Measurements from ENCODE around the gene PRR12.

PRR12 gene

GRCh38 chr19:49594157-49594992, 3.4 kb downstream of the PRR12 start:
- Histone ChIP-seq H3K36me3 (ENCODE audit: insufficient read depth, low read length) (peaks cover 49% of the 10 kb centered on the region), H3K9me3 (ENCODE audit: low read length) (no peaks in the 10 kb centered on the region), H3K4me2 (ENCODE audit: low read length) (no peak overlapping the region), H3K9ac (ENCODE audit: low read length) (no peak overlapping the region), H4K20me1 (ENCODE audit: insufficient read depth, low read length) (no peaks in the 10 kb centered on the region), H3F3A (ENCODE audit: insufficient read depth, low read length) (no peaks in the 10 kb centered on the region), H3K4me3 (ENCODE audit: low read depth, low read length, poor library complexity, severe bottlenecking) (no peak overlapping the region), H2AFZ (ENCODE audit: low read length) (no peak overlapping the region), H3K79me2 (ENCODE audit: insufficient read depth, low read length) (peaks cover 5% of the 10 kb centered on the region; the same call in 1 of the 2 replicates), H3K27me3 (ENCODE audit: insufficient read depth, low read length) (no peaks in the 10 kb centered on the region), H3K9me2 (ENCODE audit: low read depth, low read length) (no peaks in the 10 kb centered on the region), H3K4me1 (ENCODE audit: insufficient read depth, low read length, severe bottlenecking) (peaks cover 6% of the 10 kb centered on the region), H3K27ac (ENCODE audit: low read depth, low read length, poor library complexity, severe bottlenecking) (peak overlapping the region; percentile 6)
- no peak for TF ChIP-seq EZH2 (IDR thresholded peaks at IDR 0.05; ENCODE audit: borderline replicate concordance, low read length)
- no peak for TF ChIP-seq CTCF (IDR thresholded peaks at IDR 0.05; ENCODE audit: low read length)

- peaks cover 5% of the 10 kb centered on the region; the same call in 1 of the 2 replicates for H3K79me2 ChIP-seq (ENCODE audit: insufficient read depth, low read length)
These were observed 4.2 kb downstream of the PRR12 start for GRCh38 chr19:49594993-49595818.

More at GRCh38 chr19:49594993-49595818, 4.2 kb downstream of the PRR12 start:
- no peaks in the 10 kb centered on the region for H3F3A ChIP-seq (ENCODE audit: insufficient read depth, low read length)
- TF ChIP-seq CTCF (IDR thresholded peaks at IDR 0.05; ENCODE audit: low read length) (no peak), EZH2 (IDR thresholded peaks at IDR 0.05; ENCODE audit: borderline replicate concordance, low read length) (no peak)
- no peak overlapping the region for H2AFZ ChIP-seq (ENCODE audit: low read length)
- H3K4me3 ChIP-seq (ENCODE audit: low read depth, low read length, poor library complexity, severe bottlenecking), result no peak overlapping the region
- H3K36me3 ChIP-seq (ENCODE audit: insufficient read depth, low read length), result peaks cover 57% of the 10 kb centered on the region
- H3K9me2 ChIP-seq (ENCODE audit: low read depth, low read length), result no peaks in the 10 kb centered on the region
- no peaks in the 10 kb centered on the region for H3K27me3 ChIP-seq (ENCODE audit: insufficient read depth, low read length)
- H3K4me2 ChIP-seq (ENCODE audit: low read length), result no peak overlapping the region
- H4K20me1 ChIP-seq (ENCODE audit: insufficient read depth, low read length), result no peaks in the 10 kb centered on the region
- no peak overlapping the region for H3K27ac ChIP-seq (ENCODE audit: low read depth, low read length, poor library complexity, severe bottlenecking)
- H3K4me1 ChIP-seq (ENCODE audit: insufficient read depth, low read length, severe bottlenecking), result peaks cover 6% of the 10 kb centered on the region
- no peaks in the 10 kb centered on the region for H3K9me3 ChIP-seq (ENCODE audit: low read length)
- no peak overlapping the region for H3K9ac ChIP-seq (ENCODE audit: low read length)
